Amniotic stem cell (primary cell): ENCODE data around the gene IL21R.

Experiments used
- DNase-seq: peaks from one replicate; lab custom pipeline; 2025; lab: John Stamatoyannopoulos, UW

IL21R gene

GRCh38 chr16:27401768-27402568, at the start of gene IL21R:
IL21R (plus strand) TSS chr16:27402174; CDS start chr16:27430072, 27,898 bp downstream.
- DNase-seq, result no peak

DNA sequence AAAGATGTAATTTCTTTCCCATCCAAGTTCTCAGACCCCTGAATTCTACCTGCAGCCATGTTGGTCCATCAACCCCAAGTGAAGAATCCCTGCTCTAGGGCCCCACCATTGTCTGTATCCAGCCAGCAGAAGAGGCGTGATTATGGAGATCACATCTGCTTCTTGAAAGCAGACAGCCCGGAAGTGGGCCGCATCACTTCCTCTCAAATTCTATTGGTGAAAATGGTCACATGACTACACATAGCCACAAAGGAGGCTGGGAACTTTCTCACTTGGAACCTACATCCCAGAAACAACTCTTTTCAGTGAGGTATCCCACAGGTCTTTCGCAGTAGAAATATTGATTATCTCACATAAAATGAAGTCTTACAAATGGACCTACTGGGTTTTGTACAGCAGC, 48.1 kb upstream of the IL21R start:
- no peak for DNase-seq

GRCh38 chr16:27355610-27356009, 46.4 kb upstream of the IL21R start:
- no peak for DNase-seq

DNA sequence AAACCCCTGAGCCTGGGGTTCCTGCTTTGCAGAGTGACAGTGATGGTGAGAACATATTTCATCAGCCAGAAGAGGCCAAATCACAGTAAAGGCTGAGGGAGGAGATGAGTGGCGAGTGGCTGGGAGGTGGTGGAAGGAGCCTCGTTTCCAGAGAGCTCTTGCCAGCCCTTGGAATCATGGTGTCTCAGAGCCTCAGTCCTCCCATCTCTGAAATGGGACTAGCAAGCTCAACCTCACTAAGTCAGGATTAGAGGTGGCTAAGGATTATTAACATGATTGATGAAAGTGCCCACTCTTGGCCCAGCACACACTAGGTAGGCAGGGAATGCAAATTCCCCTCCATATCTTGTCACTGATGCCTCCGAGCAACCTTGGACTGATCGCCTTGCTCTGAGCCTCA, 45.2 kb upstream of the IL21R start:
- DNase-seq, result no peak

DNA sequence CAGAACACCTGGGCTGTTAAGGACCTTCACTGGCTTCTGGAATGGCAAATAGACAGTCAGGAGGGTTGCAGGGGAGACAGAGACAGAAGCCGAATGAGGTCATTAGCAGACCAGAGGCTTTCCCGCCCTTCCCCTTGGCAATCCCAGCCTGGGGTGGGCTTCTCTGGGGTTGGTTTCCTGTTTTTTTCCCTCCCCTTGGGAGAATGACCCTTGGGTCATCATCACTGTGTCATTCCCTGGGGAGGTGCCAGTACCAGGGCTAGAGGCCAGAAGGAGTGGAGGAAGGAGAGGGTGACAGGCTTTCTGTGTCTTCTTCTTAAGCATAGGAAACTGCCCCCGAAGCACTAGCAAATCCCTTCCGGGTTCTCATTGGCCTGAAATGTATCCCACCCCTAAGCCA, 42.9 kb upstream of the IL21R start:
- DNase-seq, result no peak

DNA sequence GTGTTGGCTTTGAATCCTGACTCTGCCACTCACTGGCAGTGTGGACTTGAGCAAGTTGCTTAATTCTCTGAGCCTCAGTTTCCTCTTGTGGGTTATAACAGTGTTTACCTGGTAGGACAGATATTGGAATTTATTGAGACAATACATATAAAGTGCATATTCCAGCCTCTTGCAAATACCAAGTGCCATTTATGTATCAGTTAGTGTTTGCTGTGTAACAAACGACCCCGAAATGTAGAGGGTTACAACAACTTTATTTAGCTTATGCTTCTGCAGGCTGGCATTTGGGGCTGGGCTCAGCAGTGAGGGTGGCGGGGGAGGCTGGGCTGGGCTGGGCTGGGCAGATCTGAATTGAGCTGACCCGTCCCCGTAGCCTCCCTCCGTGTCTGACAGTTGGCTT, 42.4 kb upstream of the IL21R start:
- no peak for DNase-seq

GRCh38 chr16:27361987-27362386, 40.0 kb upstream of the IL21R start:
- DNase-seq, result no peak

DNA sequence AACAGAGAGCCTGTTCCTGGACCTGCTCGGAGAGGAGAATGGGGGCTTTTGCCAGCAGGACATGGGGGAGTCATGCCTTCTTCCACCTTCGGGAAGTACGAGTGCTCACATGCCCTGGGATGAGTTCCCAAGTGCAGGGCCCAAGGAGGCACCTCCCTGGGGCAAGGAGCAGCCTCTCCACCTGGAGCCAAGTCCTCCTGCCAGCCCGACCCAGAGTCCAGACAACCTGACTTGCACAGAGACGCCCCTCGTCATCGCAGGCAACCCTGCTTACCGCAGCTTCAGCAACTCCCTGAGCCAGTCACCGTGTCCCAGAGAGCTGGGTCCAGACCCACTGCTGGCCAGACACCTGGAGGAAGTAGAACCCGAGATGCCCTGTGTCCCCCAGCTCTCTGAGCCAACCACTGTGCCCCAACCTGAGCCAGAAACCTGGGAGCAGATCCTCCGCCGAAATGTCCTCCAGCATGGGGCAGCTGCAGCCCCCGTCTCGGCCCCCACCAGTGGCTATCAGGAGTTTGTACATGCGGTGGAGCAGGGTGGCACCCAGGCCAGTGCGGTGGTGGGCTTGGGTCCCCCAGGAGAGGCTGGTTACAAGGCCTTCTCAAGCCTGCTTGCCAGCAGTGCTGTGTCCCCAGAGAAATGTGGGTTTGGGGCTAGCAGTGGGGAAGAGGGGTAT, 39.3 kb upstream of the IL21R start:
- no peak for DNase-seq

GRCh38 chr16:27363246-27363632, 38.7 kb upstream of the IL21R start:
- DNase-seq, result no peak

DNA sequence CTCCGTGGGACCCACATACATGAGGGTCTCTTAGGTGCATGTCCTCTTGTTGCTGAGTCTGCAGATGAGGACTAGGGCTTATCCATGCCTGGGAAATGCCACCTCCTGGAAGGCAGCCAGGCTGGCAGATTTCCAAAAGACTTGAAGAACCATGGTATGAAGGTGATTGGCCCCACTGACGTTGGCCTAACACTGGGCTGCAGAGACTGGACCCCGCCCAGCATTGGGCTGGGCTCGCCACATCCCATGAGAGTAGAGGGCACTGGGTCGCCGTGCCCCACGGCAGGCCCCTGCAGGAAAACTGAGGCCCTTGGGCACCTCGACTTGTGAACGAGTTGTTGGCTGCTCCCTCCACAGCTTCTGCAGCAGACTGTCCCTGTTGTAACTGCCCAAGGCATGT, 38.2 kb upstream of the IL21R start:
- no peak for DNase-seq

DNA sequence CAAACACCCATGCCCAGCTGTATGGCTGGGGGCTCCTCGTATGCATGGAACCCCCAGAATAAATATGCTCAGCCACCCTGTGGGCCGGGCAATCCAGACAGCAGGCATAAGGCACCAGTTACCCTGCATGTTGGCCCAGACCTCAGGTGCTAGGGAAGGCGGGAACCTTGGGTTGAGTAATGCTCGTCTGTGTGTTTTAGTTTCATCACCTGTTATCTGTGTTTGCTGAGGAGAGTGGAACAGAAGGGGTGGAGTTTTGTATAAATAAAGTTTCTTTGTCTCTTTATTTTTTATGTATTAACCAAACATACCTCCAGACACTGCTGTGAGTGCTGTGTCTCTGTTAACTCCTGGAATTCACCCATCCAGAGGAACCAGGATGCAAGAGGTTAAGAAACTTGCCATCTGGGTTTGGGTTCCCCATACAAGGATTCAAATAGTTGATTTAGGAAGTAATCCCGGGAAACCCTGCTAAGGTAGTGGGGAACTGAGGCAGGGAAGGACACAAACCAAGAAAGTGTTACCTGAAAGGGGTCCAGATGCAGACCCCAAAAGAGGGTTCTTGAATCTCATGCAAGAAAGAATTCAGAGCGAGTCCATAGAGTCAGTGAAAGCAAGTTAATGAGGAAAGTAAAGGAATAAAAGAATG, 37.4 kb upstream of the IL21R start:
- DNase-seq, result no peak

GRCh38 chr16:27365142-27366089, 36.6 kb upstream of the IL21R start:
- DNase-seq, result no peak

- no peak for DNase-seq
Measured at GRCh38 chr16:27366687-27367460, 35.1 kb upstream of the IL21R start.

- peak; percentile 26 for DNase-seq
Measured at GRCh38 chr16:27367461-27368357, 34.3 kb upstream of the IL21R start.

DNA sequence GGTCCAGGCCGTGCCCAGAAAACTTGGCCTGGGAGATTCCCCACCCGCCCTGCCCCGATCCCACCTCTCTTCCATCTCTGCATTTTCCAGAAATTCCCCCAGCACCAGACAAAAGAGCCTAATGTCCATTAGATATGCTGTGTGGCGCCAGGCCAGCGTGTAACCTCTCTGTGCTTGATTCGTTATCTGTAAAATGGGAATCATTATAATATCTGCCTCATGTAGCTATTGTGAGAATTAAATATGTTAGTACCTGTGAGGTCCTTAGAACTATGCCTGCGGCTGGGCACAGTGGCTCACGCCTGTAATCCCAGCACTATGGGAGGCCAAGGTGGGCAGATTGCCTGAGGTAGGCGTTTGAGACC, 33.6 kb upstream of the IL21R start:
- DNase-seq, result no peak

GRCh38 chr16:27369806-27370205, 32.2 kb upstream of the IL21R start:
- no peak for DNase-seq

GRCh38 chr16:27370318-27370717, 31.7 kb upstream of the IL21R start:
- DNase-seq, result no peak

DNA sequence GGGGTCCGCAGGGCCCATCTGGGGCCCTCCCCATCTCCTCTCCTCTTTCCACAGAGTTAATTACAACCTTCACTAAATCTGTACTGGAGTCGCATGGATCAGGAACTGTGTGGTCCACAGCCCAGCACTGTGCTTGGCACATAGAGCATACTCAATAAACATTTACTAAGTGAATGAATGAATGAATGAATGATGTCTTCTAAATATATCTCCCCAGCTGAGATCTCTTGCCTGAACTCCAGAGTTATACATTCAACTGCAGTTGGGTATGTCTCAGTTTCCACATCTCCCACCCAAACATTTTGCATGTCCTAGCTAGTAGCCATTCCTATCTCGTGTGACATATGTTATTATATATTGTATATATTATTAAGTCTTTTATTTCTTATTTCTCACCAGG, 28.7 kb upstream of the IL21R start:
- no peak for DNase-seq

DNA sequence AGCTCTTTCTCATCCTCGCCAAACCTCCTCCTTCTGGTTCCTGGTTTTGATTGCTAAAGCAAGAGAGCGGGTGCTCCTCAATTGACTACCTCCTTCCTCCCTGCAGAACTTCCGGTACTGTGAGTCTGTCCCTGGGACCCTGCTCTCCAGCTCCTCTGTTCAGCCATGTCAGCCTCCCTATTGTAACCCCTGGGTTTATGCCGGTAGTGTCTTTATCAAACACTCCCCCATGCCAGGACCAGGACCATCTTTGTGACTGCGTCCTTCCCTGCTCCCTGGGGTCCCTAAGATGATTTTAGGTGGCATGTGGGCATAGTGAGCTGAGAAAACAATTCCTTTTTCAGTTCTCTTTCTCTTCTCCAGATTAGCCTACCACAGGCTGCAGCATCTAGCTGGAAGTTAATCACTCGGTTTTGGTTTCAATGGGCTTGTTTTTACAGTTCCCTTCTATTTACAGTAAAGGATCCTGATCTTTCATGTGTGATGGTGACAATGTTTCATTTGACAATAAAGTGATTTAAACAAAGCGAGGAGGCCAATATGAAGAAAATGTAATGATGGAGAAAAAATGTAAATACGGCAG, 27.7 kb upstream of the IL21R start:
- DNase-seq, result no peak
